HepG2 (cell line): ENCODE measurements around the gene ACTR3. TPM values are rescaled to one million over a fixed set of nuclear protein-coding genes. Genes with fewer than 3 reads are reported as not detected.
A peak's percentile ranks its signal among the peaks of the same experiment; 100 is the strongest.

Experiments
- ATF7 ChIP-seq, 2 experiments: fragments of 450-650 bp in 1 of 2; sonication (generic) in 1 of 2; formaldehyde crosslinking in 1 of 2; IDR thresholded peaks; 2 replicates each; pipeline versions ENCODE4 v1.4.0 to v1.6.1; 2016 to 2020; ENCODE audit warnings: antibody characterized with exemption in 1 of 2, mild to moderate bottlenecking in 1 of 2, missing genetic modification reagents in 1 of 2
- HNRNPH1 ChIP-seq: fragments of 200-400 bp; formaldehyde crosslinking; optimal IDR thresholded peaks from 2 replicates; pipeline ENCODE3; 2017; ENCODE audit warnings: mild to moderate bottlenecking, low read depth, low read length
- MYC ChIP-seq: sonication (generic); formaldehyde crosslinking; IDR thresholded peaks from 2 replicates; pipeline ENCODE4 v1.9.0; 2021; ENCODE audit warnings: missing genetic modification reagents, borderline replicate concordance
- PAX8 ChIP-seq: sonication (generic); formaldehyde crosslinking; IDR thresholded peaks from 2 replicates; pipeline ENCODE4 v1.8.0; 2022; ENCODE audit warnings: mild to moderate bottlenecking, missing genetic modification reagents, borderline replicate concordance
- STAG1 ChIP-seq: sonication (generic); formaldehyde crosslinking; IDR thresholded peaks from 2 replicates; pipeline ENCODE4 v1.4.0; 2020; ENCODE audit warnings: missing genetic modification reagents
- TCF12 ChIP-seq, 2 experiments: fragments of 450-650 bp in 1 of 2; sonication (generic) in 1 of 2; formaldehyde crosslinking in 1 of 2; IDR thresholded peaks; 2 replicates each; pipeline versions ENCODE4 v1.6.1 to v1.8.0; 2017 to 2022; ENCODE audit warnings: antibody characterized with exemption in 1 of 2, mild to moderate bottlenecking in 1 of 2, missing genetic modification reagents in 1 of 2, moderate library complexity in 1 of 2
- TCF7 ChIP-seq: sonication (generic); IDR thresholded peaks from 2 replicates; pipeline ENCODE4 v1.6.1; 2016; ENCODE audit warnings: antibody characterized with exemption, low read depth
- ZNF180 ChIP-seq: sonication (generic); formaldehyde crosslinking; IDR thresholded peaks from 2 replicates; pipeline ENCODE4 v1.4.0; 2020; ENCODE audit warnings: low read depth, missing genetic modification reagents, borderline replicate concordance
- ZNF326 ChIP-seq: sonication (generic); formaldehyde crosslinking; IDR thresholded peaks from 2 replicates; pipeline ENCODE4 v1.4.0; 2020; ENCODE audit warnings: missing genetic modification reagents, borderline replicate concordance
- ZNF33A ChIP-seq: sonication (generic); formaldehyde crosslinking; IDR thresholded peaks from 2 replicates; pipeline ENCODE4 v1.5.1; 2020; ENCODE audit warnings: missing genetic modification reagents, mild to moderate bottlenecking, moderate library complexity, borderline replicate concordance
- ZNF768 ChIP-seq: sonication (generic); formaldehyde crosslinking; IDR thresholded peaks from 2 replicates; pipeline ENCODE4 v1.4.0; 2020; ENCODE audit warnings: missing genetic modification reagents
- polyA plus RNA-seq, 8 experiments: library from polyadenylated mRNA; depleted of rRNA in 3 of 8; stranded (reverse) in 7 of 8; unstranded in 1 of 8; fragments of >200 nt; fragmentation: Illumina TruSeq in 4 of 8; extraction: Trizol in 4 of 8; gene quantifications; 2 replicates each; pipeline versions ENCODE4 v1.2.1 to v1.2.3, GENCODE V29; 2011 to 2016; ENCODE audit warnings: low read depth in 4 of 8, missing spikeins in 1 of 8, mixed read lengths in 1 of 8; ENCODE audit not compliant: insufficient read depth in 1 of 8
- total RNA-seq, 5 experiments: library from RNA; depleted of rRNA; stranded (reverse); fragments of >200 nt; fragmentation: Illumina TruSeq; extraction: Trizol; gene quantifications; 2 replicates each; pipeline ENCODE4 v1.2.3, GENCODE V29; 2016; ENCODE audit warnings: low read depth in 1 of 5
- TF ChIP-seq, protein P1 (sequence below): IDR thresholded peaks from 2 replicates; pipeline ENCODE4 v1.6.1; 2016; ENCODE audit warnings: missing compliant biosample characterization, missing genetic modification reagents, borderline replicate concordance
- TF ChIP-seq, protein P2 (sequence below): IDR thresholded peaks from 2 replicates; pipeline ENCODE4 v1.6.1; 2012; ENCODE audit warnings: low read length, improper control_type of control experiment
- TF ChIP-seq, protein P3 (sequence below): IDR thresholded peaks from 2 replicates; pipeline ENCODE4 v1.6.1; 2016; ENCODE audit warnings: low read depth, missing genetic modification reagents, missing compliant biosample characterization
- TF ChIP-seq, protein P4 (sequence below): sonication (generic); formaldehyde crosslinking; IDR thresholded peaks from 2 replicates; pipeline ENCODE4 v1.5.0; 2020; ENCODE audit warnings: mild to moderate bottlenecking, missing genetic modification reagents, moderate library complexity

ACTR3 gene
- total and polyA plus RNA-seq, 2 of the 13 experiments (the other 11 are each of a cell fraction or from before 2014, with no cell fraction given), result 123 to 225 TPM

DNA sequence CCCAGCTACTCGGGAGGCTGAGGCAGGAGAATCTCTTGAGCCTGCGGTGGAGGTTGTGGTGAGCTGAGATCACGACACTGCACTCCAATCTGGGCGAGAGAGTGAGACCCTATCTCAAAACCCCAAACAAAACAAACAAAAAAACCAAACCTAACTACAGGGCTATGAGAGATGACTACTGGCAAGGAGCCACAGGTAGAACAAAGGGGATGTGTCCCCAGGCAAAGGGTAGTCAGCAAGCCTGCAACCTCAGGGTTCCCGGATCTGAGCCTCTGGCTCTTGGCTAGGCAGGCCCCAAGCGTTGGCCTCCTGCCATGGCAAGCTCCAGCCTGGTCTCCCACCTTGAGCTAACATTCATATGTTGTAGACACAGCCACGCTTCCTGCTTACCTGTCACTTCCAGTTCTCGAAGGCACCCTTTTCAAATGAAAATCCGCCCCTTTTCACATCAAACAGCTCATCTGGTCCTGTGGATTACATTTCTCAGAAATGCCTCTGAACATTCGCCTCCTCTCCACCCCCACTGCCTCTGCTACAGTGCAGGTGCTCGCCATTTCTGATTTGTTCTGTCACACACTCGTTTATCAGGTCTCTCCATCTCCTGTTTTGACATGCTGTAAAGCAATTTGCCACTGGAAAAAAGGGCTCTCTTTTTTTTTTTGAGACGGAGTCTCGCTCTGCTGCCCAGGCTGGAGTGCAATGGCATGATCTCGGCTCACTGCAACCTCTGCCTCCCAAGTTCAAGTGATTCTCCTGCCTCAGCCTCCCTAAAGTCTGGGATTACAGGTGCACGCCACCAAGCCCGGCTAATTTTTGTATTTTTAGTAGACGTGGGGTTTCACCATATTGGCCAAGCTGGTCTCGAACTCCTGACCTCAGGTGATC lies 13.1 kb upstream of the ACTR3 start (continued):
- TF ChIP-seq, protein P1, sequence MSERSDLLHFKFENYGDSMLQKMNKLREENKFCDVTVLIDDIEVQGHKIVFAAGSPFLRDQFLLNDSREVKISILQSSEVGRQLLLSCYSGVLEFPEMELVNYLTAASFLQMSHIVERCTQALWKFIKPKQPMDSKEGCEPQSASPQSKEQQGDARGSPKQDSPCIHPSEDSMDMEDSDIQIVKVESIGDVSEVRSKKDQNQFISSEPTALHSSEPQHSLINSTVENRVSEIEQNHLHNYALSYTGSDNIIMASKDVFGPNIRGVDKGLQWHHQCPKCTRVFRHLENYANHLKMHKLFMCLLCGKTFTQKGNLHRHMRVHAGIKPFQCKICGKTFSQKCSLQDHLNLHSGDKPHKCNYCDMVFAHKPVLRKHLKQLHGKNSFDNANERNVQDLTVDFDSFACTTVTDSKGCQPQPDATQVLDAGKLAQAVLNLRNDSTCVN (CRISPR knock-in tag), result peak; percentile 80; the same call in 1 of the 2 replicates
- TF ChIP-seq PAX8 (CRISPR knock-in tag) (no peak), TCF12 (IDR thresholded peaks at IDR 0.05) (no peak), TCF12 (CRISPR knock-in tag; IDR thresholded peaks at IDR 0.05) (no peak), ZNF768 (CRISPR knock-in tag) (no peak), STAG1 (CRISPR knock-in tag) (peak; percentile 43; the same call in 1 of the 2 replicates), ZNF33A (CRISPR knock-in tag) (no peak), TCF7 (peak; percentile 14; the same call in 1 of the 2 replicates), MYC (peak; percentile 41; the same call in 1 of the 2 replicates), HNRNPH1 (no peak), ZNF326 (CRISPR knock-in tag) (no peak), ZNF180 (CRISPR knock-in tag) (no peak), ATF7 (IDR thresholded peaks at IDR 0.05) (no peak), ATF7 (CRISPR knock-in tag; IDR thresholded peaks at IDR 0.05) (no peak)
- TF ChIP-seq, protein P2, sequence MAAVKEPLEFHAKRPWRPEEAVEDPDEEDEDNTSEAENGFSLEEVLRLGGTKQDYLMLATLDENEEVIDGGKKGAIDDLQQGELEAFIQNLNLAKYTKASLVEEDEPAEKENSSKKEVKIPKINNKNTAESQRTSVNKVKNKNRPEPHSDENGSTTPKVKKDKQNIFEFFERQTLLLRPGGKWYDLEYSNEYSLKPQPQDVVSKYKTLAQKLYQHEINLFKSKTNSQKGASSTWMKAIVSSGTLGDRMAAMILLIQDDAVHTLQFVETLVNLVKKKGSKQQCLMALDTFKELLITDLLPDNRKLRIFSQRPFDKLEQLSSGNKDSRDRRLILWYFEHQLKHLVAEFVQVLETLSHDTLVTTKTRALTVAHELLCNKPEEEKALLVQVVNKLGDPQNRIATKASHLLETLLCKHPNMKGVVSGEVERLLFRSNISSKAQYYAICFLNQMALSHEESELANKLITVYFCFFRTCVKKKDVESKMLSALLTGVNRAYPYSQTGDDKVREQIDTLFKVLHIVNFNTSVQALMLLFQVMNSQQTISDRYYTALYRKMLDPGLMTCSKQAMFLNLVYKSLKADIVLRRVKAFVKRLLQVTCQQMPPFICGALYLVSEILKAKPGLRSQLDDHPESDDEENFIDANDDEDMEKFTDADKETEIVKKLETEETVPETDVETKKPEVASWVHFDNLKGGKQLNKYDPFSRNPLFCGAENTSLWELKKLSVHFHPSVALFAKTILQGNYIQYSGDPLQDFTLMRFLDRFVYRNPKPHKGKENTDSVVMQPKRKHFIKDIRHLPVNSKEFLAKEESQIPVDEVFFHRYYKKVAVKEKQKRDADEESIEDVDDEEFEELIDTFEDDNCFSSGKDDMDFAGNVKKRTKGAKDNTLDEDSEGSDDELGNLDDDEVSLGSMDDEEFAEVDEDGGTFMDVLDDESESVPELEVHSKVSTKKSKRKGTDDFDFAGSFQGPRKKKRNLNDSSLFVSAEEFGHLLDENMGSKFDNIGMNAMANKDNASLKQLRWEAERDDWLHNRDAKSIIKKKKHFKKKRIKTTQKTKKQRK, result no peak
- TF ChIP-seq, protein P3, sequence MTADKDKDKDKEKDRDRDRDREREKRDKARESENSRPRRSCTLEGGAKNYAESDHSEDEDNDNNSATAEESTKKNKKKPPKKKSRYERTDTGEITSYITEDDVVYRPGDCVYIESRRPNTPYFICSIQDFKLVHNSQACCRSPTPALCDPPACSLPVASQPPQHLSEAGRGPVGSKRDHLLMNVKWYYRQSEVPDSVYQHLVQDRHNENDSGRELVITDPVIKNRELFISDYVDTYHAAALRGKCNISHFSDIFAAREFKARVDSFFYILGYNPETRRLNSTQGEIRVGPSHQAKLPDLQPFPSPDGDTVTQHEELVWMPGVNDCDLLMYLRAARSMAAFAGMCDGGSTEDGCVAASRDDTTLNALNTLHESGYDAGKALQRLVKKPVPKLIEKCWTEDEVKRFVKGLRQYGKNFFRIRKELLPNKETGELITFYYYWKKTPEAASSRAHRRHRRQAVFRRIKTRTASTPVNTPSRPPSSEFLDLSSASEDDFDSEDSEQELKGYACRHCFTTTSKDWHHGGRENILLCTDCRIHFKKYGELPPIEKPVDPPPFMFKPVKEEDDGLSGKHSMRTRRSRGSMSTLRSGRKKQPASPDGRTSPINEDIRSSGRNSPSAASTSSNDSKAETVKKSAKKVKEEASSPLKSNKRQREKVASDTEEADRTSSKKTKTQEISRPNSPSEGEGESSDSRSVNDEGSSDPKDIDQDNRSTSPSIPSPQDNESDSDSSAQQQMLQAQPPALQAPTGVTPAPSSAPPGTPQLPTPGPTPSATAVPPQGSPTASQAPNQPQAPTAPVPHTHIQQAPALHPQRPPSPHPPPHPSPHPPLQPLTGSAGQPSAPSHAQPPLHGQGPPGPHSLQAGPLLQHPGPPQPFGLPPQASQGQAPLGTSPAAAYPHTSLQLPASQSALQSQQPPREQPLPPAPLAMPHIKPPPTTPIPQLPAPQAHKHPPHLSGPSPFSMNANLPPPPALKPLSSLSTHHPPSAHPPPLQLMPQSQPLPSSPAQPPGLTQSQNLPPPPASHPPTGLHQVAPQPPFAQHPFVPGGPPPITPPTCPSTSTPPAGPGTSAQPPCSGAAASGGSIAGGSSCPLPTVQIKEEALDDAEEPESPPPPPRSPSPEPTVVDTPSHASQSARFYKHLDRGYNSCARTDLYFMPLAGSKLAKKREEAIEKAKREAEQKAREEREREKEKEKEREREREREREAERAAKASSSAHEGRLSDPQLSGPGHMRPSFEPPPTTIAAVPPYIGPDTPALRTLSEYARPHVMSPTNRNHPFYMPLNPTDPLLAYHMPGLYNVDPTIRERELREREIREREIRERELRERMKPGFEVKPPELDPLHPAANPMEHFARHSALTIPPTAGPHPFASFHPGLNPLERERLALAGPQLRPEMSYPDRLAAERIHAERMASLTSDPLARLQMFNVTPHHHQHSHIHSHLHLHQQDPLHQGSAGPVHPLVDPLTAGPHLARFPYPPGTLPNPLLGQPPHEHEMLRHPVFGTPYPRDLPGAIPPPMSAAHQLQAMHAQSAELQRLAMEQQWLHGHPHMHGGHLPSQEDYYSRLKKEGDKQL, result peak; percentile 46; the same call in 1 of the 2 replicates
- TF ChIP-seq, protein P4, sequence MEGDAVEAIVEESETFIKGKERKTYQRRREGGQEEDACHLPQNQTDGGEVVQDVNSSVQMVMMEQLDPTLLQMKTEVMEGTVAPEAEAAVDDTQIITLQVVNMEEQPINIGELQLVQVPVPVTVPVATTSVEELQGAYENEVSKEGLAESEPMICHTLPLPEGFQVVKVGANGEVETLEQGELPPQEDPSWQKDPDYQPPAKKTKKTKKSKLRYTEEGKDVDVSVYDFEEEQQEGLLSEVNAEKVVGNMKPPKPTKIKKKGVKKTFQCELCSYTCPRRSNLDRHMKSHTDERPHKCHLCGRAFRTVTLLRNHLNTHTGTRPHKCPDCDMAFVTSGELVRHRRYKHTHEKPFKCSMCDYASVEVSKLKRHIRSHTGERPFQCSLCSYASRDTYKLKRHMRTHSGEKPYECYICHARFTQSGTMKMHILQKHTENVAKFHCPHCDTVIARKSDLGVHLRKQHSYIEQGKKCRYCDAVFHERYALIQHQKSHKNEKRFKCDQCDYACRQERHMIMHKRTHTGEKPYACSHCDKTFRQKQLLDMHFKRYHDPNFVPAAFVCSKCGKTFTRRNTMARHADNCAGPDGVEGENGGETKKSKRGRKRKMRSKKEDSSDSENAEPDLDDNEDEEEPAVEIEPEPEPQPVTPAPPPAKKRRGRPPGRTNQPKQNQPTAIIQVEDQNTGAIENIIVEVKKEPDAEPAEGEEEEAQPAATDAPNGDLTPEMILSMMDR, result peak; percentile 57
